Endothelial cell of umbilical vein (primary cell): ENCODE results near the gene SYNDIG1. TPM values are rescaled to one million over a fixed set of nuclear protein-coding genes. Genes with fewer than 3 reads are reported as not detected.

ENCODE experiments used
- BruUV-seq: library from RNA; stranded (reverse); fragments of 400-500 nt; replicated peaks from 2 replicates; lab custom pipeline; 2021; lab: Mats Ljungman, UMichigan
- CTCF ChIA-PET: fragments of 300-600, 350-600 bp; sonication (Branson Sonifier 250); formaldehyde crosslinking; loops from one replicate; lab custom pipeline; 2021; ENCODE audit warnings: antibody characterized with exemption, inconsistent platforms; lab: Charles Lee
- POLR2A ChIA-PET: fragments of 300-600, 350-600 bp; sonication (Branson Sonifier 250); formaldehyde crosslinking; loops from one replicate; lab custom pipeline; 2021; ENCODE audit warnings: antibody characterized with exemption, inconsistent platforms; lab: Charles Lee
- DNase-seq: peaks from one replicate; pipeline ENCODE4 v3.0.0-alpha.2; 2011; ENCODE audit warnings: low read depth, low spot score
- FAIRE-seq: peaks from 2 replicates; lab custom pipeline; 2011; peaks lifted over from hg19 to GRCh38; lab: Jason Lieb, UNC
- H2AFZ ChIP-seq: 2 replicates; pipeline ENCODE4 v1.6.0; 2012; ENCODE audit warnings: low read depth, low read length, control low read depth, inconsistent platforms
- H3K27ac ChIP-seq: 2 replicates; pipeline ENCODE4 v1.5.1; 2011; ENCODE audit warnings: low read depth, mild to moderate bottlenecking, control low read depth, low read length, moderate library complexity; ENCODE audit not compliant: insufficient read depth
- H3K27me3 ChIP-seq, 2 experiments: 2 replicates each; pipeline versions ENCODE4 v1.6.0 to v1.6.1; 2011; ENCODE audit warnings: low read length in 2 of 2, mixed read lengths in 1 of 2; ENCODE audit not compliant: control insufficient read depth in 2 of 2, insufficient read depth in 2 of 2
- H3K36me3 ChIP-seq, 2 experiments: 2 replicates in 1 of 2; 3 replicates in 1 of 2; pipeline ENCODE4 v1.5.1; 2011; ENCODE audit warnings: low read length in 2 of 2, mild to moderate bottlenecking in 1 of 2, moderate library complexity in 1 of 2; ENCODE audit not compliant: control insufficient read depth in 2 of 2, insufficient read depth in 2 of 2; ENCODE audit errors: extremely low read depth in 1 of 2
- H3K4me1 ChIP-seq: 3 replicates; pipeline ENCODE4 v1.5.1; 2011; ENCODE audit warnings: mild to moderate bottlenecking, low read length; ENCODE audit not compliant: control insufficient read depth, insufficient read depth; ENCODE audit errors: extremely low read depth
- H3K4me2 ChIP-seq: 2 replicates; pipeline ENCODE4 v1.6.1; 2011; ENCODE audit warnings: low read length, control low read depth, mixed read lengths; ENCODE audit not compliant: insufficient read depth
- H3K4me3 ChIP-seq, 3 experiments: fragments of 200-600 bp in 1 of 3; sonication (generic), shearing (Covaris generic) in 1 of 3; replicated peaks in 1 of 3; 2 replicates each; pipeline ENCODE4 v1.5.1; 2011 to 2016; ENCODE audit warnings: control low read depth in 3 of 3, low read length in 3 of 3, mild to moderate bottlenecking in 2 of 3, inconsistent platforms in 1 of 3, low read depth in 1 of 3, moderate library complexity in 1 of 3; ENCODE audit not compliant: insufficient read depth in 1 of 3
- H3K79me2 ChIP-seq: 2 replicates; pipeline ENCODE4 v1.6.0; 2012; ENCODE audit warnings: low read length, inconsistent platforms; ENCODE audit not compliant: control insufficient read depth, insufficient read depth
- H3K9ac ChIP-seq: replicated peaks from 2 replicates; pipeline ENCODE3; 2011; ENCODE audit warnings: low read length, control low read depth; ENCODE audit not compliant: insufficient read depth; ENCODE audit errors: extremely low read depth
- H3K9me1 ChIP-seq: replicated peaks from 3 replicates; pipeline ENCODE4 v1.6.0; 2011; ENCODE audit warnings: mild to moderate bottlenecking, low read length; ENCODE audit not compliant: control insufficient read depth, insufficient read depth; ENCODE audit errors: extremely low read depth
- H3K9me3 ChIP-seq: replicated peaks from 2 replicates; pipeline ENCODE4 v1.5.1; 2012; ENCODE audit warnings: low read length, inconsistent platforms; ENCODE audit not compliant: control insufficient read depth, insufficient read depth
- H4K20me1 ChIP-seq: replicated peaks from 2 replicates; pipeline ENCODE3; 2011; ENCODE audit warnings: mild to moderate bottlenecking, low read length; ENCODE audit not compliant: control insufficient read depth, insufficient read depth; ENCODE audit errors: extremely low read depth
- EZH2 ChIP-seq: IDR thresholded peaks from 2 replicates; pipeline ENCODE4 v1.6.1; 2012; ENCODE audit warnings: borderline replicate concordance, low read depth, mild to moderate bottlenecking, moderate library complexity, low read length, inconsistent platforms; ENCODE audit not compliant: severe bottlenecking
- FOS ChIP-seq: IDR thresholded peaks from 2 replicates; pipeline ENCODE4 v1.6.1; 2011; ENCODE audit warnings: mild to moderate bottlenecking, low read length, moderate library complexity, borderline replicate concordance; ENCODE audit not compliant: insufficient read depth
- GATA2 ChIP-seq: IDR thresholded peaks from 2 replicates; pipeline ENCODE4 v1.7.0; 2011; ENCODE audit warnings: low read depth, mild to moderate bottlenecking, moderate library complexity, mixed read lengths, low read length; ENCODE audit not compliant: insufficient read length, insufficient read depth
- JUN ChIP-seq: IDR thresholded peaks from 2 replicates; pipeline ENCODE4 v1.6.1; 2011; ENCODE audit warnings: borderline replicate concordance, low read depth; ENCODE audit not compliant: insufficient read length, insufficient read depth
- MAX ChIP-seq: IDR thresholded peaks from 2 replicates; pipeline ENCODE4 v1.6.1; 2011; ENCODE audit not compliant: insufficient read depth, insufficient read length
- MYC ChIP-seq: IDR thresholded peaks from one replicate; pipeline ENCODE4 v1.6.1; 2011; ENCODE audit warnings: mild to moderate bottlenecking, low read depth, low read length
- POLR2A ChIP-seq: IDR thresholded peaks from 2 replicates; pipeline ENCODE4 v1.6.1; 2012; ENCODE audit warnings: low read depth, mild to moderate bottlenecking, control low read depth, low read length
- POLR2AphosphoS5 ChIP-seq: IDR thresholded peaks from 2 replicates; pipeline ENCODE4 v1.6.1; 2012; ENCODE audit warnings: low read depth, mild to moderate bottlenecking, control low read depth, low read length, moderate library complexity; ENCODE audit not compliant: insufficient read depth
- dilution Hi-C: fragments of 300-500 bp; cut with MboI; formaldehyde crosslinking; loops from one replicate; pipeline ENCODE4 v1.15.0; 2019; ENCODE audit warnings: low sequenced_read_pairs; ENCODE audit not compliant: extremely low pct_ligation_motif_present
- intact Hi-C: fragments of 100-400 bp; cut with micrococcal nuclease; formaldehyde crosslinking; loops from one replicate; pipeline ENCODE4 v1.10.0; 2022
- polyA plus RNA-seq, 4 experiments: library from polyadenylated mRNA; depleted of rRNA in 3 of 4; stranded (reverse) in 3 of 4; unstranded in 1 of 4; fragments of >200 nt; gene quantifications; 2 replicates each; pipeline versions ENCODE4 v1.2.1 to v1.2.3, GENCODE V29; 2011 to 2012; ENCODE audit warnings: missing spikeins in 1 of 4
- total RNA-seq: library from RNA; stranded (reverse); gene quantifications from 2 replicates; pipeline ENCODE4 v1.2.3, GENCODE V29; 2021
- TF ChIP-seq, protein P1 (sequence below), 2 donors: IDR thresholded peaks; 1 replicate in 1 of 2; 2 replicates in 1 of 2; pipeline ENCODE4 v1.5.1; 2011; ENCODE audit warnings: low read length in 2 of 2, mild to moderate bottlenecking in 2 of 2, moderate library complexity in 2 of 2, control low read depth in 1 of 2, inconsistent platforms in 1 of 2, low read depth in 1 of 2; ENCODE audit not compliant: insufficient read depth in 1 of 2; ENCODE audit errors: extremely low read depth in 1 of 2

SYNDIG1 gene
- total and polyA plus RNA-seq, 2 donors (not counting 3 experiments of a cell fraction or from before 2014, with no cell fraction given), result not detected

- Histone ChIP-seq H3K27ac (no peak overlapping the region), H3K27me3 (no peaks in the 10 kb centered on the region), H3K9me3 (no peaks in the 10 kb centered on the region), H3K4me2 (no peak overlapping the region), H3K36me3 (no peaks in the 10 kb centered on the region), H3K9me1 (no peaks in the 10 kb centered on the region), H3K9ac (no peak overlapping the region), H3K4me3 (no peak overlapping the region), H2AFZ (no peak overlapping the region), H3K4me1 (no peaks in the 10 kb centered on the region), H3K79me2 (no peaks in the 10 kb centered on the region), H4K20me1 (no peaks in the 10 kb centered on the region)
- ChIA-PET POLR2A (no interaction called here), CTCF (no interaction called here)
- no peak for DNase-seq
- no TSS peak for BruUV-seq
- TF ChIP-seq MAX (no peak), POLR2AphosphoS5 (no peak), EZH2 (no peak), GATA2 (no peak), POLR2A (no peak), FOS (no peak), MYC (no peak), JUN (no peak)
- TF ChIP-seq, protein P1, sequence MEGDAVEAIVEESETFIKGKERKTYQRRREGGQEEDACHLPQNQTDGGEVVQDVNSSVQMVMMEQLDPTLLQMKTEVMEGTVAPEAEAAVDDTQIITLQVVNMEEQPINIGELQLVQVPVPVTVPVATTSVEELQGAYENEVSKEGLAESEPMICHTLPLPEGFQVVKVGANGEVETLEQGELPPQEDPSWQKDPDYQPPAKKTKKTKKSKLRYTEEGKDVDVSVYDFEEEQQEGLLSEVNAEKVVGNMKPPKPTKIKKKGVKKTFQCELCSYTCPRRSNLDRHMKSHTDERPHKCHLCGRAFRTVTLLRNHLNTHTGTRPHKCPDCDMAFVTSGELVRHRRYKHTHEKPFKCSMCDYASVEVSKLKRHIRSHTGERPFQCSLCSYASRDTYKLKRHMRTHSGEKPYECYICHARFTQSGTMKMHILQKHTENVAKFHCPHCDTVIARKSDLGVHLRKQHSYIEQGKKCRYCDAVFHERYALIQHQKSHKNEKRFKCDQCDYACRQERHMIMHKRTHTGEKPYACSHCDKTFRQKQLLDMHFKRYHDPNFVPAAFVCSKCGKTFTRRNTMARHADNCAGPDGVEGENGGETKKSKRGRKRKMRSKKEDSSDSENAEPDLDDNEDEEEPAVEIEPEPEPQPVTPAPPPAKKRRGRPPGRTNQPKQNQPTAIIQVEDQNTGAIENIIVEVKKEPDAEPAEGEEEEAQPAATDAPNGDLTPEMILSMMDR (IDR thresholded peaks at IDR 0.05; ENCODE audit: extremely low read depth in 1 of 2, insufficient read depth in 1 of 2, low read depth in 1 of 2, low read length in 2 of 2), result no peak
- intact Hi-C loops, result loop anchor here (1.0 kb wide), 1 partner anchor 15 kb away; no protein-coding TSS in a partner anchor
- dilution Hi-C loops, result no loop called here
- no peak for FAIRE-seq
Observed at GRCh38 chr20:24692446-24693200, 223.2 kb downstream of the SYNDIG1 start.
